Natural killer cell treated with Interleukin-12 subunit alpha and Interleukin-12 subunit beta and Interleukin-15 and Interleukin-18, amount 100 ng/mL, for 72 hours (primary cell): ENCODE results near the gene CARD9. TPM values are rescaled to one million over a fixed set of nuclear protein-coding genes. Genes with fewer than 3 reads are reported as not detected.

Source experiments
- ATAC-seq, 2 donors: fragments of 150-1000 bp; cut with Tn5 transposase in 1 of 2; sonication (Bioruptor Pico), chemical (Tn5 transposase) in 1 of 2; 2 replicates each; pipeline ENCODE4 v1.10.0; 2021
- DNase-seq: peaks from one replicate; pipeline ENCODE4 v3.0.0; 2022; ENCODE audit warnings: low spot score
- H3K27ac Mint-ChIP-seq, 2 donors: 1 replicate in 1 of 2; 2 replicates in 1 of 2; pipeline ENCODE4 v1.8.0; 2022; ENCODE audit warnings: mixed read lengths in 2 of 2, mild to moderate bottlenecking in 1 of 2, moderate library complexity in 1 of 2
- H3K27me3 Mint-ChIP-seq, 2 donors: 1 replicate in 1 of 2; 2 replicates in 1 of 2; pipeline ENCODE4 v1.8.0; 2022; ENCODE audit warnings: mixed read lengths in 2 of 2
- H3K36me3 Mint-ChIP-seq: one replicate; pipeline ENCODE4 v1.8.0; 2022; ENCODE audit warnings: mixed read lengths
- H3K4me1 Mint-ChIP-seq, 2 donors: 1 replicate in 1 of 2; 2 replicates in 1 of 2; pipeline ENCODE4 v1.8.0; 2022; ENCODE audit warnings: low read depth in 2 of 2, mixed read lengths in 2 of 2, mild to moderate bottlenecking in 1 of 2
- H3K4me3 Mint-ChIP-seq: one replicate; pipeline ENCODE4 v1.8.0; 2022; ENCODE audit warnings: mixed read lengths
- H3K9me3 Mint-ChIP-seq: 2 replicates; pipeline ENCODE4 v1.8.0; 2022; ENCODE audit warnings: mixed read lengths
- total RNA-seq, 2 donors: library from RNA; stranded (reverse); gene quantifications; one replicate each; pipeline ENCODE4 v1.2.3, GENCODE V29; 2022

The CARD9 gene
- 1 to 10 TPM; 2.8 to 9.4 TPM for total RNA-seq

GRCh38 chr9:136373300-136374182, at the start of gene CARD9:
TSS of gene CARD9 (minus strand) at chr9:136373669. CDS start at chr9:136372078, 1,591 bp downstream.
- Mint-ChIP-seq H3K27me3 (no peaks in the 10 kb centered on the region), H3K4me1 (no peaks in the 10 kb centered on the region), H3K4me3 (peak within 1 kb of the TSS; percentile 50), H3K36me3 (no peaks in the 10 kb centered on the region), H3K9me3 (no peaks in the 10 kb centered on the region), H3K27ac (no peak within 1 kb of the TSS)
- ATAC-seq: peak; percentile 69 to 75
- no peak for DNase-seq

- no peaks in the 10 kb centered on the region for H3K27me3 Mint-ChIP-seq
- DNase-seq (no peak), ATAC-seq (peak in 1 of 2 donors; percentile 34)
- no peak overlapping the region for H3K27ac Mint-ChIP-seq
- H3K9me3 Mint-ChIP-seq: no peaks in the 10 kb centered on the region
- H3K4me1 Mint-ChIP-seq: no peaks in the 10 kb centered on the region
- no peak overlapping the region for H3K4me3 Mint-ChIP-seq
- no peaks in the 10 kb centered on the region for H3K36me3 Mint-ChIP-seq
Observed at GRCh38 chr9:136422876-136423275, 49.4 kb upstream of the CARD9 start.

- H3K4me1 Mint-ChIP-seq: no peaks in the 10 kb centered on the region
- H3K9me3 Mint-ChIP-seq: no peaks in the 10 kb centered on the region
- peaks cover 1% of the 10 kb centered on the region for H3K36me3 Mint-ChIP-seq
- H3K27me3 Mint-ChIP-seq: no peaks in the 10 kb centered on the region
- H3K4me3 Mint-ChIP-seq: no peak overlapping the region
- no peak overlapping the region for H3K27ac Mint-ChIP-seq
- DNase-seq (no peak), ATAC-seq (no peak)
Observed at GRCh38 chr9:136421791-136422190, 48.3 kb upstream of the CARD9 start.

- DNase-seq: no peak
- no peak for ATAC-seq
- no peaks in the 10 kb centered on the region for H3K27me3 Mint-ChIP-seq
- no peaks in the 10 kb centered on the region for H3K4me1 Mint-ChIP-seq
- no peak overlapping the region for H3K4me3 Mint-ChIP-seq
- H3K36me3 Mint-ChIP-seq: peaks cover 5% of the 10 kb centered on the region
- no peak overlapping the region for H3K27ac Mint-ChIP-seq
- no peaks in the 10 kb centered on the region for H3K9me3 Mint-ChIP-seq
Observed at GRCh38 chr9:136419092-136419420, 45.6 kb upstream of the CARD9 start.

- H3K4me3 Mint-ChIP-seq: no peak overlapping the region
- DNase-seq: no peak
- no peaks in the 10 kb centered on the region for H3K9me3 Mint-ChIP-seq
- ATAC-seq: no peak
- no peaks in the 10 kb centered on the region for H3K4me1 Mint-ChIP-seq
- no peaks in the 10 kb centered on the region for H3K27me3 Mint-ChIP-seq
- no peak overlapping the region for H3K27ac Mint-ChIP-seq
- peaks cover 11% of the 10 kb centered on the region for H3K36me3 Mint-ChIP-seq
Observed at GRCh38 chr9:136418182-136419091, 45.0 kb upstream of the CARD9 start.

- peaks cover 11% of the 10 kb centered on the region for H3K36me3 Mint-ChIP-seq
- H3K27ac Mint-ChIP-seq: no peak overlapping the region
Observed at GRCh38 chr9:136416914-136417313, 43.4 kb upstream of the CARD9 start.

GRCh38 chr9:136416427-136416826, 43.0 kb upstream of the CARD9 start:
- peaks cover 11% of the 10 kb centered on the region for H3K36me3 Mint-ChIP-seq

More at GRCh38 chr9:136416914-136417313, 43.4 kb upstream of the CARD9 start:
- ATAC-seq (no peak), DNase-seq (no peak)
- Mint-ChIP-seq H3K4me3 (no peak overlapping the region), H3K27me3 (no peaks in the 10 kb centered on the region), H3K4me1 (peaks cover 3 to 7% of the 10 kb centered on the region in 2 donors), H3K9me3 (no peaks in the 10 kb centered on the region)

GRCh38 chr9:136412962-136413361, 39.5 kb upstream of the CARD9 start:
- DNase-seq: no peak
- Mint-ChIP-seq H3K27ac (no peak overlapping the region), H3K27me3 (no peaks in the 10 kb centered on the region), H3K9me3 (no peaks in the 10 kb centered on the region), H3K4me3 (no peak overlapping the region), H3K4me1 (peaks cover 26 to 30% of the 10 kb centered on the region in 2 donors), H3K36me3 (peaks cover 21% of the 10 kb centered on the region)
- no peak for ATAC-seq

More at GRCh38 chr9:136416427-136416826, 43.0 kb upstream of the CARD9 start:
- Mint-ChIP-seq H3K9me3 (no peaks in the 10 kb centered on the region), H3K27me3 (no peaks in the 10 kb centered on the region), H3K27ac (no peak overlapping the region), H3K4me3 (no peak overlapping the region), H3K4me1 (peaks cover 8 to 10% of the 10 kb centered on the region in 2 donors)
- ATAC-seq (no peak), DNase-seq (no peak)

GRCh38 chr9:136411378-136411777, 37.9 kb upstream of the CARD9 start:
- ATAC-seq (no peak), DNase-seq (no peak)
- Mint-ChIP-seq H3K4me1 (peaks cover 29 to 30% of the 10 kb centered on the region in 2 donors), H3K27me3 (no peaks in the 10 kb centered on the region), H3K27ac (peak overlapping the region; percentile 86 to 91), H3K4me3 (peak overlapping the region; percentile 90), H3K9me3 (no peaks in the 10 kb centered on the region), H3K36me3 (peaks cover 16% of the 10 kb centered on the region)

- ATAC-seq: peak; percentile 92 to 97
- no peaks in the 10 kb centered on the region for H3K27me3 Mint-ChIP-seq
- peak within 1 kb of the TSS; percentile 90 for H3K4me3 Mint-ChIP-seq
- peaks cover 16% of the 10 kb centered on the region for H3K36me3 Mint-ChIP-seq
- no peaks in the 10 kb centered on the region for H3K9me3 Mint-ChIP-seq
- peak; percentile 96 for DNase-seq
- H3K27ac Mint-ChIP-seq: peak within 1 kb of the TSS; percentile 86 to 91
- H3K4me1 Mint-ChIP-seq: peaks cover 29 to 30% of the 10 kb centered on the region in 2 donors
Observed at GRCh38 chr9:136410500-136411287, 37.2 kb upstream of the CARD9 start, which contains the start of the genes ENTR1 and PMPCA. TSS of gene ENTR1 (minus strand) at chr9:136410614. CDS start at chr9:136410397, 217 bp downstream. TSS of gene PMPCA (plus strand) at chr9:136410658. CDS start at chr9:136410669, 11 bp downstream.

- Mint-ChIP-seq H3K4me1 (peaks cover 35 to 36% of the 10 kb centered on the region in 2 donors), H3K4me3 (peak overlapping the region; percentile 90), H3K27me3 (no peaks in the 10 kb centered on the region), H3K36me3 (peaks cover 16% of the 10 kb centered on the region), H3K27ac (peak overlapping the region; percentile 86 to 91), H3K9me3 (no peaks in the 10 kb centered on the region)
- peak; percentile 24 to 38 for ATAC-seq
- DNase-seq: no peak
Observed at GRCh38 chr9:136409557-136410455, 36.3 kb upstream of the CARD9 start.

- H3K27me3 Mint-ChIP-seq: no peaks in the 10 kb centered on the region
- no peak overlapping the region for H3K27ac Mint-ChIP-seq
- H3K36me3 Mint-ChIP-seq: peaks cover 10% of the 10 kb centered on the region
- DNase-seq: no peak
- no peak overlapping the region for H3K4me3 Mint-ChIP-seq
- no peak for ATAC-seq
- H3K4me1 Mint-ChIP-seq: peaks cover 47 to 48% of the 10 kb centered on the region in 2 donors
- H3K9me3 Mint-ChIP-seq: no peaks in the 10 kb centered on the region
Observed at GRCh38 chr9:136407911-136408310, 34.4 kb upstream of the CARD9 start.
